ENCODE data around the gene C1D.

GRCh38 chr2:68018727-68019126 is 44.1 kb downstream of the C1D start:
- TF ChIP-seq CTCF (IDR thresholded peaks at IDR 0.05) = no peak
- no peak for TF ChIP-seq POLR2A (IDR thresholded peaks at IDR 0.05)
- no peak for TF ChIP-seq POLR2AphosphoS5 (IDR thresholded peaks at IDR 0.05)

Measured in breast epithelium (tissue), 3 donors.